Suprapubic skin (tissue), 4 donors: ENCODE data around the gene FAM161B. TPM values are rescaled to one million over a fixed set of nuclear protein-coding genes. Genes with fewer than 3 reads are reported as not detected.

Experiments
- DNase-seq, 2 donors: peaks; one replicate each; pipeline ENCODE4 v3.0.0-alpha.2; 2019; ENCODE audit warnings: low spot score in 2 of 2
- H3K27ac ChIP-seq: fragments of 200-600 bp; sonication (generic); one replicate; pipeline ENCODE4 v1.5.1; 2019
- H3K27me3 ChIP-seq: fragments of 200-600 bp; sonication (generic); one replicate; pipeline ENCODE4 v1.5.1; 2019
- H3K36me3 ChIP-seq: fragments of 200-600 bp; sonication (generic); one replicate; pipeline ENCODE4 v1.5.1; 2019
- H3K4me1 ChIP-seq: fragments of 200-600 bp; sonication (generic); one replicate; pipeline ENCODE4 v1.5.1; 2019
- H3K4me3 ChIP-seq: fragments of 200-600 bp; sonication (generic); one replicate; pipeline ENCODE4 v1.5.1; 2019; ENCODE audit warnings: mild to moderate bottlenecking
- H3K9me3 ChIP-seq: fragments of 200-600 bp; sonication (generic); one replicate; pipeline ENCODE4 v1.5.1; 2019
- POLR2AphosphoS5 ChIP-seq, 3 donors: sonication (generic); formaldehyde crosslinking; IDR thresholded peaks; one replicate each; pipeline ENCODE4 v1.6.1; 2017; ENCODE audit warnings: antibody characterized with exemption in 3 of 3
- WGBS: methylation state at CpG from one replicate; pipeline ENCODE4 v1.1.5; 2018; 5-methylcytosine and 5-hydroxymethylcytosine counted together
- total RNA-seq, 4 donors: library from RNA; depleted of rRNA; stranded (reverse); fragments of >200 nt; gene quantifications; one replicate each; pipeline ENCODE4 v1.1.0, GENCODE V29; 2016
- TF ChIP-seq, protein P1 (sequence below), 2 donors: fragments of 200-600 bp in 1 of 2; fragments of 450-650 bp in 1 of 2; sonication (generic) in 1 of 2; IDR thresholded peaks; one replicate each; pipeline ENCODE4 v1.5.1; 2016 to 2019; ENCODE audit warnings: antibody characterized with exemption in 2 of 2, mild to moderate bottlenecking in 1 of 2, moderate library complexity in 1 of 2

The FAM161B gene
- total RNA-seq, 4 donors from 2014 or later = 2.1 to 4.7 (median 3.5) TPM

DNA sequence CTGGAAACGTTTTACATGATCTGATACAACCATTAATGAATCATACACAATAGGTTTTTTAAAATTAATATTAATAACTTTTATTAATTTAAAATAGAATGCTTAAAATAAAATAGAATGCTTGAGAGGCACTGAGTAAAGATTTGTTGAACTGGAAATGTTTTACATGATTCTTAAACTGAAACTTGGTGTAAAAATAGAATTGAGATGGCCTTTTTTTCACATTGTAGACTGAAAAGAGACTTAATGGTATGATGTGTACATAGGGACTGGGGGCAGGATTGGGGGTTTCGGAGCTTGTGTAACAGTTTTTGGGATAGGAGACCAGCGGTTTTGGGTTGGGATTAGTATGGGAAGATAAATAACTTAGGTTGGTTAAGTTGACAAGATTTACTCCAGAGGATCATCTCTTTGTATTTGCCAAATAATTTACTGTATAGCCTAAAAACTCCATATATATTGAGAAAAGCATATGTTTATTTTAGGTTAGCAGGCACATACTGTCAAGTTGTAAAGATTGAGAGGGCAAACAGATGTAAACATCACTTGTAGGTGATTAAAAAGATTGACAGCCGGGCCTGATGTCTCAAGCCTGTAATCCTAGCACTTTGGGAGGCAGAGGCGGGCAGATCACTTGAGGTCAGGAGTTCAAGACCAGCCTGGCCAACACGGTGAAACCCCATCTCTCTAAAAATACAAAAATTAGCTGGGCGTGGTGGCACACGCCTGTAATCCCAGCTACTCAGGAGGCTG lies 65.3 kb downstream of the FAM161B start:
- Histone ChIP-seq H3K27ac (no peak overlapping the region), H3K4me1 (peaks cover 29% of the 10 kb centered on the region), H3K4me3 (no peak overlapping the region), H3K9me3 (no peaks in the 10 kb centered on the region), H3K36me3 (no peaks in the 10 kb centered on the region), H3K27me3 (no peaks in the 10 kb centered on the region)
- 81% methylated on average over 8 of the region's 8 CpGs for WGBS
- TF ChIP-seq POLR2AphosphoS5 (IDR thresholded peaks at IDR 0.05) = no peak
- TF ChIP-seq, protein P1, sequence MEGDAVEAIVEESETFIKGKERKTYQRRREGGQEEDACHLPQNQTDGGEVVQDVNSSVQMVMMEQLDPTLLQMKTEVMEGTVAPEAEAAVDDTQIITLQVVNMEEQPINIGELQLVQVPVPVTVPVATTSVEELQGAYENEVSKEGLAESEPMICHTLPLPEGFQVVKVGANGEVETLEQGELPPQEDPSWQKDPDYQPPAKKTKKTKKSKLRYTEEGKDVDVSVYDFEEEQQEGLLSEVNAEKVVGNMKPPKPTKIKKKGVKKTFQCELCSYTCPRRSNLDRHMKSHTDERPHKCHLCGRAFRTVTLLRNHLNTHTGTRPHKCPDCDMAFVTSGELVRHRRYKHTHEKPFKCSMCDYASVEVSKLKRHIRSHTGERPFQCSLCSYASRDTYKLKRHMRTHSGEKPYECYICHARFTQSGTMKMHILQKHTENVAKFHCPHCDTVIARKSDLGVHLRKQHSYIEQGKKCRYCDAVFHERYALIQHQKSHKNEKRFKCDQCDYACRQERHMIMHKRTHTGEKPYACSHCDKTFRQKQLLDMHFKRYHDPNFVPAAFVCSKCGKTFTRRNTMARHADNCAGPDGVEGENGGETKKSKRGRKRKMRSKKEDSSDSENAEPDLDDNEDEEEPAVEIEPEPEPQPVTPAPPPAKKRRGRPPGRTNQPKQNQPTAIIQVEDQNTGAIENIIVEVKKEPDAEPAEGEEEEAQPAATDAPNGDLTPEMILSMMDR (IDR thresholded peaks at IDR 0.05) = no peak
- DNase-seq = no peak

Other genes with a start within 250 kb of the FAM161B start
- 1 to 10 TPM; 5.2 to 9.8 (median 6.4) TPM for gene PNMA1, start 235.7 kb downstream of the FAM161B start, total RNA-seq
- 10 to 100 TPM in 2 of 4 donors, 1 to 10 TPM in 2; 6.3 to 25.1 (median 10.3) TPM for gene PTGR2, start 98.3 kb downstream of the FAM161B start, total RNA-seq
- gene ZNF410, start 63.2 kb downstream of the FAM161B start, total RNA-seq = 10 to 100 TPM; 51.9 to 71.2 (median 60.4) TPM
- gene COQ6, start 208 bp upstream of the FAM161B start, total RNA-seq = 10 to 100 TPM; 25.4 to 54.0 (median 42.3) TPM
- 10 to 100 TPM in 3 of 4 donors, 1 to 10 TPM in 1; 9.2 to 18.4 (median 11.6) TPM for gene ENTPD5, start 69.2 kb upstream of the FAM161B start, total RNA-seq
- 1 to 10 TPM; 2.4 to 5.3 (median 3.9) TPM for gene BBOF1, start 69.3 kb upstream of the FAM161B start, total RNA-seq
- gene ALDH6A1, start 134.4 kb upstream of the FAM161B start, total RNA-seq = 10 to 100 TPM; 14.7 to 25.7 (median 22.0) TPM
- gene LIN52, start 134.9 kb upstream of the FAM161B start, total RNA-seq = 1 to 10 TPM; 3.9 to 7.4 (median 5.2) TPM